SK-N-SH treated with all-trans-retinoic acid at 6 μM for 48 hours (cell line): ENCODE data around the gene CABP7.

Experiments
- ATAC-seq: fragments of 200-7000 bp; cut with Tn5 transposase; 3 replicates; pipeline ENCODE4 v1.9.1; 2020; ENCODE audit warnings: mild to moderate bottlenecking, moderate library complexity
- ARNTL ChIP-seq: fragments of 450-650 bp; formaldehyde crosslinking; IDR thresholded peaks from 2 replicates; pipeline ENCODE4 v1.5.0; 2020; ENCODE audit warnings: low read depth, mild to moderate bottlenecking, moderate library complexity, borderline replicate concordance
- BACH2 ChIP-seq: fragments of 250-450 bp; sonication (Bioruptor Pico); IDR thresholded peaks from 2 replicates; pipeline ENCODE4 v1.9.0; 2021; ENCODE audit warnings: mild to moderate bottlenecking, borderline replicate concordance
- CSDC2 ChIP-seq: fragments of 250-450 bp; sonication (Bioruptor Pico); IDR thresholded peaks from 2 replicates; pipeline ENCODE4 v1.5.0; 2020; ENCODE audit warnings: mild to moderate bottlenecking, moderate library complexity
- ESRRG ChIP-seq: fragments of 250-450 bp; sonication (Bioruptor Pico); IDR thresholded peaks from 2 replicates; pipeline ENCODE4 v1.6.1; 2021; ENCODE audit warnings: mild to moderate bottlenecking
- GLIS3 ChIP-seq: fragments of 250-450 bp; sonication (Bioruptor Pico); IDR thresholded peaks from 2 replicates; pipeline ENCODE4 v1.5.0; 2020; ENCODE audit warnings: mild to moderate bottlenecking, moderate library complexity
- ISL1 ChIP-seq: fragments of 250-450 bp; sonication (Bioruptor Pico); IDR thresholded peaks from 2 replicates; pipeline ENCODE4 v2.1.2; 2022; ENCODE audit warnings: mild to moderate bottlenecking, moderate library complexity
- OSR1 ChIP-seq: fragments of 250-450 bp; sonication (Bioruptor Pico); IDR thresholded peaks from 2 replicates; pipeline ENCODE4 v1.8.0; 2022; ENCODE audit warnings: moderate library complexity, mild to moderate bottlenecking, inconsistent platforms
- PPARA ChIP-seq: fragments of 250-450 bp; sonication (Bioruptor Pico); IDR thresholded peaks from 2 replicates; pipeline ENCODE4 v1.5.0; 2020; ENCODE audit warnings: mild to moderate bottlenecking, borderline replicate concordance
- SNAI2 ChIP-seq: fragments of 250-450 bp; sonication (Bioruptor Pico); IDR thresholded peaks from 2 replicates; pipeline ENCODE4 v1.5.0; 2020; ENCODE audit warnings: mild to moderate bottlenecking, moderate library complexity
- TCF4 ChIP-seq: fragments of 250-450 bp; sonication (Bioruptor Pico); IDR thresholded peaks from 2 replicates; pipeline ENCODE4 v1.8.0; 2021; ENCODE audit warnings: mild to moderate bottlenecking, moderate library complexity, borderline replicate concordance
- TOX ChIP-seq: fragments of 250-450 bp; sonication (Bioruptor Pico); IDR thresholded peaks from 2 replicates; pipeline ENCODE4 v1.8.0; 2021; ENCODE audit warnings: mild to moderate bottlenecking, moderate library complexity, borderline replicate concordance
- ZC3H10 ChIP-seq: fragments of 250-450 bp; sonication (Bioruptor Pico); IDR thresholded peaks from 2 replicates; pipeline ENCODE4 v1.5.1; 2021; ENCODE audit warnings: mild to moderate bottlenecking, moderate library complexity
- ZFP3 ChIP-seq: fragments of 250-450 bp; sonication (Bioruptor Pico); IDR thresholded peaks from 2 replicates; pipeline ENCODE4 v1.5.0; 2020; ENCODE audit warnings: mild to moderate bottlenecking, moderate library complexity
- ZFP30 ChIP-seq: fragments of 450-650 bp; formaldehyde crosslinking; IDR thresholded peaks from 2 replicates; pipeline ENCODE4 v1.5.0; 2022; ENCODE audit warnings: mild to moderate bottlenecking, moderate library complexity
- ZNF565 ChIP-seq: fragments of 450-650 bp; formaldehyde crosslinking; conservative IDR thresholded peaks from 2 replicates; pipeline ENCODE4 v1.5.0; 2020; ENCODE audit warnings: low read depth, mild to moderate bottlenecking, moderate library complexity
- ZNF70 ChIP-seq: fragments of 450-650 bp; formaldehyde crosslinking; IDR thresholded peaks from 2 replicates; pipeline ENCODE4 v1.5.0; 2020; ENCODE audit warnings: mild to moderate bottlenecking, moderate library complexity
- ZNF8 ChIP-seq: fragments of 450-650 bp; formaldehyde crosslinking; IDR thresholded peaks from 2 replicates; pipeline ENCODE4 v1.5.0; 2020; ENCODE audit warnings: mild to moderate bottlenecking, moderate library complexity
- TF ChIP-seq, protein P1 (sequence below): fragments of 250-450 bp; sonication (Bioruptor Pico); IDR thresholded peaks from 2 replicates; pipeline ENCODE4 v1.8.0; 2021; ENCODE audit warnings: low read depth, mild to moderate bottlenecking, moderate library complexity, borderline replicate concordance
- TF ChIP-seq, protein P2 (sequence below): fragments of 250-450 bp; sonication (Bioruptor Pico); IDR thresholded peaks from 2 replicates; pipeline ENCODE4 v1.5.1; 2021; ENCODE audit warnings: mild to moderate bottlenecking, moderate library complexity
- TF ChIP-seq, protein P3 (sequence below): fragments of 250-450 bp; sonication (Bioruptor Pico); IDR thresholded peaks from 2 replicates; pipeline ENCODE4 v1.8.0; 2020; ENCODE audit warnings: mild to moderate bottlenecking, moderate library complexity, borderline replicate concordance
- TF ChIP-seq, protein P4 (sequence below): fragments of 250-450 bp; sonication (Bioruptor Pico); IDR thresholded peaks from 2 replicates; pipeline ENCODE4 v1.5.1; 2020; ENCODE audit warnings: low read depth, mild to moderate bottlenecking, moderate library complexity
- TF ChIP-seq, protein P5 (sequence below): fragments of 250-450 bp; sonication (Bioruptor Pico); IDR thresholded peaks from 2 replicates; pipeline ENCODE4 v1.5.0; 2020; ENCODE audit warnings: mild to moderate bottlenecking, moderate library complexity

The CABP7 gene

DNA sequence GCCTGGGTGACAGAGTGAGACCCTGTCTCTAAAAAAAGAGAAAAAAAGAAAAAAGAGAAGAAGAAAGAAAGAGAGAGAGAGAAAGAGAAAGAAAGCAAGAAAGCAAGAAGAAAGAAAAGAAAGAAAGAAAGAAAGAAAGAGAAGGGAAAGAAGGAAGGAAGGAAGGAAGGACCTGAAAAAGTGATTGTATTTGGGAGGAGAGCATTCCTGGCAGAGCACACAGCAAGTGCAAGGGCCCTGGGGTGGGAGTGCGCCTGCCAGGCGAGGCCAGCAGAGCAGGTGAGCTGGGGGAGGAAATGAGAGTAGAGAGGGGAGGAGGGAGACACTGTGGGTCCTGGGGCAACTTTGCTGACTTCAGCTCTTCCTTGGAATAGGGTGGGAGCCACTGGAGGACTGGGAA lies 7.7 kb upstream of the CABP7 start:
- ATAC-seq = no peak
- TF ChIP-seq ZNF565 (CRISPR knock-in tag) (no peak), ESRRG (CRISPR knock-in tag) (no peak), ZNF8 (CRISPR knock-in tag) (no peak), ARNTL (no peak), ISL1 (CRISPR knock-in tag) (no peak), PPARA (CRISPR knock-in tag) (no peak), ZC3H10 (no peak), OSR1 (no peak), ZFP30 (CRISPR knock-in tag) (no peak), TCF4 (no peak), CSDC2 (no peak), TOX (CRISPR knock-in tag) (no peak), ZNF70 (CRISPR knock-in tag) (no peak), GLIS3 (no peak)
- TF ChIP-seq, protein P1, sequence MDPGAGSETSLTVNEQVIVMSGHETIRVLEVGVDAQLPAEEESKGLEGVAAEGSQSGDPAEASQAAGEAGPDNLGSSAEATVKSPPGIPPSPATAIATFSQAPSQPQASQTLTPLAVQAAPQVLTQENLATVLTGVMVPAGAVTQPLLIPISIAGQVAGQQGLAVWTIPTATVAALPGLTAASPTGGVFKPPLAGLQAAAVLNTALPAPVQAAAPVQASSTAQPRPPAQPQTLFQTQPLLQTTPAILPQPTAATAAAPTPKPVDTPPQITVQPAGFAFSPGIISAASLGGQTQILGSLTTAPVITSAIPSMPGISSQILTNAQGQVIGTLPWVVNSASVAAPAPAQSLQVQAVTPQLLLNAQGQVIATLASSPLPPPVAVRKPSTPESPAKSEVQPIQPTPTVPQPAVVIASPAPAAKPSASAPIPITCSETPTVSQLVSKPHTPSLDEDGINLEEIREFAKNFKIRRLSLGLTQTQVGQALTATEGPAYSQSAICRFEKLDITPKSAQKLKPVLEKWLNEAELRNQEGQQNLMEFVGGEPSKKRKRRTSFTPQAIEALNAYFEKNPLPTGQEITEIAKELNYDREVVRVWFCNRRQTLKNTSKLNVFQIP (CRISPR knock-in tag) = no peak
- TF ChIP-seq, protein P2, sequence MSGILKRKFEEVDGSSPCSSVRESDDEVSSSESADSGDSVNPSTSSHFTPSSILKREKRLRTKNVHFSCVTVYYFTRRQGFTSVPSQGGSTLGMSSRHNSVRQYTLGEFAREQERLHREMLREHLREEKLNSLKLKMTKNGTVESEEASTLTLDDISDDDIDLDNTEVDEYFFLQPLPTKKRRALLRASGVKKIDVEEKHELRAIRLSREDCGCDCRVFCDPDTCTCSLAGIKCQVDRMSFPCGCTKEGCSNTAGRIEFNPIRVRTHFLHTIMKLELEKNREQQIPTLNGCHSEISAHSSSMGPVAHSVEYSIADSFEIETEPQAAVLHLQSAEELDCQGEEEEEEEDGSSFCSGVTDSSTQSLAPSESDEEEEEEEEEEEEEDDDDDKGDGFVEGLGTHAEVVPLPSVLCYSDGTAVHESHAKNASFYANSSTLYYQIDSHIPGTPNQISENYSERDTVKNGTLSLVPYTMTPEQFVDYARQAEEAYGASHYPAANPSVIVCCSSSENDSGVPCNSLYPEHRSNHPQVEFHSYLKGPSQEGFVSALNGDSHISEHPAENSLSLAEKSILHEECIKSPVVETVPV (CRISPR knock-in tag) = no peak
- TF ChIP-seq, protein P3, sequence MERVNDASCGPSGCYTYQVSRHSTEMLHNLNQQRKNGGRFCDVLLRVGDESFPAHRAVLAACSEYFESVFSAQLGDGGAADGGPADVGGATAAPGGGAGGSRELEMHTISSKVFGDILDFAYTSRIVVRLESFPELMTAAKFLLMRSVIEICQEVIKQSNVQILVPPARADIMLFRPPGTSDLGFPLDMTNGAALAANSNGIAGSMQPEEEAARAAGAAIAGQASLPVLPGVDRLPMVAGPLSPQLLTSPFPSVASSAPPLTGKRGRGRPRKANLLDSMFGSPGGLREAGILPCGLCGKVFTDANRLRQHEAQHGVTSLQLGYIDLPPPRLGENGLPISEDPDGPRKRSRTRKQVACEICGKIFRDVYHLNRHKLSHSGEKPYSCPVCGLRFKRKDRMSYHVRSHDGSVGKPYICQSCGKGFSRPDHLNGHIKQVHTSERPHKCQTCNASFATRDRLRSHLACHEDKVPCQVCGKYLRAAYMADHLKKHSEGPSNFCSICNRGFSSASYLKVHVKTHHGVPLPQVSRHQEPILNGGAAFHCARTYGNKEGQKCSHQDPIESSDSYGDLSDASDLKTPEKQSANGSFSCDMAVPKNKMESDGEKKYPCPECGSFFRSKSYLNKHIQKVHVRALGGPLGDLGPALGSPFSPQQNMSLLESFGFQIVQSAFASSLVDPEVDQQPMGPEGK (CRISPR knock-in tag) = no peak
- TF ChIP-seq, protein P4, sequence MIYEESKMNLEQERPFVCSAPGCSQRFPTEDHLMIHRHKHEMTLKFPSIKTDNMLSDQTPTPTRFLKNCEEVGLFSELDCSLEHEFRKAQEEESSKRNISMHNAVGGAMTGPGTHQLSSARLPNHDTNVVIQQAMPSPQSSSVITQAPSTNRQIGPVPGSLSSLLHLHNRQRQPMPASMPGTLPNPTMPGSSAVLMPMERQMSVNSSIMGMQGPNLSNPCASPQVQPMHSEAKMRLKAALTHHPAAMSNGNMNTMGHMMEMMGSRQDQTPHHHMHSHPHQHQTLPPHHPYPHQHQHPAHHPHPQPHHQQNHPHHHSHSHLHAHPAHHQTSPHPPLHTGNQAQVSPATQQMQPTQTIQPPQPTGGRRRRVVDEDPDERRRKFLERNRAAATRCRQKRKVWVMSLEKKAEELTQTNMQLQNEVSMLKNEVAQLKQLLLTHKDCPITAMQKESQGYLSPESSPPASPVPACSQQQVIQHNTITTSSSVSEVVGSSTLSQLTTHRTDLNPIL = no peak
- TF ChIP-seq, protein P5, sequence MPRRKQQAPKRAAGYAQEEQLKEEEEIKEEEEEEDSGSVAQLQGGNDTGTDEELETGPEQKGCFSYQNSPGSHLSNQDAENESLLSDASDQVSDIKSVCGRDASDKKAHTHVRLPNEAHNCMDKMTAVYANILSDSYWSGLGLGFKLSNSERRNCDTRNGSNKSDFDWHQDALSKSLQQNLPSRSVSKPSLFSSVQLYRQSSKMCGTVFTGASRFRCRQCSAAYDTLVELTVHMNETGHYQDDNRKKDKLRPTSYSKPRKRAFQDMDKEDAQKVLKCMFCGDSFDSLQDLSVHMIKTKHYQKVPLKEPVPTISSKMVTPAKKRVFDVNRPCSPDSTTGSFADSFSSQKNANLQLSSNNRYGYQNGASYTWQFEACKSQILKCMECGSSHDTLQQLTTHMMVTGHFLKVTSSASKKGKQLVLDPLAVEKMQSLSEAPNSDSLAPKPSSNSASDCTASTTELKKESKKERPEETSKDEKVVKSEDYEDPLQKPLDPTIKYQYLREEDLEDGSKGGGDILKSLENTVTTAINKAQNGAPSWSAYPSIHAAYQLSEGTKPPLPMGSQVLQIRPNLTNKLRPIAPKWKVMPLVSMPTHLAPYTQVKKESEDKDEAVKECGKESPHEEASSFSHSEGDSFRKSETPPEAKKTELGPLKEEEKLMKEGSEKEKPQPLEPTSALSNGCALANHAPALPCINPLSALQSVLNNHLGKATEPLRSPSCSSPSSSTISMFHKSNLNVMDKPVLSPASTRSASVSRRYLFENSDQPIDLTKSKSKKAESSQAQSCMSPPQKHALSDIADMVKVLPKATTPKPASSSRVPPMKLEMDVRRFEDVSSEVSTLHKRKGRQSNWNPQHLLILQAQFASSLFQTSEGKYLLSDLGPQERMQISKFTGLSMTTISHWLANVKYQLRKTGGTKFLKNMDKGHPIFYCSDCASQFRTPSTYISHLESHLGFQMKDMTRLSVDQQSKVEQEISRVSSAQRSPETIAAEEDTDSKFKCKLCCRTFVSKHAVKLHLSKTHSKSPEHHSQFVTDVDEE = no peak

DNA sequence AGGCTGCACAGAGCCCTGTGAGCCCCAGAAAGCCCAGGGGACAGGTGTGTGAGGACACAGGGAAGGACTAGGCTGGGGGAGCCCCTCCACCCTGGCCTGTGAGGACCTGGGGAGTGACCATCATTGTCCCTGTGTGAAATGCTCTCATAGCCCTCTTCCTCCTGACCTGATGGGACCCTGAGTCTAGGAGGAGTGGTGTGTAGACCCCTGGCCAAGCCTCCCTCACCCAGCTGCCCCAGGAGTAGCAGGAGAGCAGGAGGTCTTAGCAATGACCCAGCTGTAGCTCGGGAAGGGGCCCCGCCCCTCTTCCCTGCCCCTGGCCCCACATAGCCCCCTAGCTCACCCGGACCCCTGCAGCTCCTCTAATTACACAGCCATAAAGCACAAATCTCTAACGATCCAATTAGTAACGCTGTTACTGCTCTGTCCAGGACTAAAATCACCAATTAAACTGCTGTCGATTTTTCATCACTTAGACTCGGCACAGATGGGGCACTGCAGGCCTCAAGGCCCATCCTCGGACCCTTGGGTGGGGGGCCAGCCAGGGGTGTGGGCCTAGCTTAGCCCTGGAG lies 6.6 kb upstream of the CABP7 start:
- ATAC-seq = no peak
- TF ChIP-seq ISL1 (CRISPR knock-in tag) (no peak), ZNF8 (CRISPR knock-in tag) (no peak), SNAI2 (CRISPR knock-in tag) (no peak), ZFP30 (CRISPR knock-in tag) (no peak), PPARA (CRISPR knock-in tag) (no peak), BACH2 (no peak), TOX (CRISPR knock-in tag) (no peak), ZC3H10 (no peak), TCF4 (no peak), OSR1 (no peak), ZFP3 (CRISPR knock-in tag) (no peak)
- TF ChIP-seq, protein P5 = no peak
- TF ChIP-seq, protein P3 (CRISPR knock-in tag) = no peak
- TF ChIP-seq, protein P1 (CRISPR knock-in tag) = no peak
- TF ChIP-seq, protein P4 = no peak
